C4-2B (cell line): Measurements from ENCODE around the gene KRTAP5-2.
"Not testable (repeated sequence)": the region's sequence is repeated elsewhere in the genome, so short reads cannot be mapped to it uniquely, and the experiment has no call there.

Source experiments
- CTCF ChIP-seq: fragments of 450-650 bp; conservative IDR thresholded peaks from 2 replicates; pipeline ENCODE4 v1.5.1; 2017; ENCODE audit warnings: mild to moderate bottlenecking
- ZFX ChIP-seq: fragments of 450-650 bp; IDR thresholded peaks from 2 replicates; pipeline ENCODE4 v1.6.1; 2017

- TF ChIP-seq CTCF, ZFX: not testable (repeated sequence)
These were observed 312 bp upstream of the KRTAP5-2 start for GRCh38 chr11:1598406-1598805.
